Upper lobe of right lung (tissue), 1 donor: ENCODE results near the gene RBBP8NL. TPM values are rescaled to one million over a fixed set of nuclear protein-coding genes. Genes with fewer than 3 reads are reported as not detected.

Experiments
- ATAC-seq: fragments of 200-7000 bp; cut with Tn5 transposase; one replicate; pipeline ENCODE4 v1.9.1; 2020; ENCODE audit warnings: mild to moderate bottlenecking, moderate library complexity
- DNase-seq: peaks from one replicate; pipeline ENCODE4 v3.0.0-alpha.2; 2020
- H3K27ac ChIP-seq: fragments of 200-600 bp; one replicate; pipeline ENCODE4 v1.8.0; 2022
- H3K27me3 ChIP-seq: fragments of 200-600 bp; one replicate; pipeline ENCODE4 v1.8.0; 2022; ENCODE audit warnings: mild to moderate bottlenecking
- H3K36me3 ChIP-seq: fragments of 200-600 bp; one replicate; pipeline ENCODE4 v1.8.0; 2022
- H3K4me1 ChIP-seq: fragments of 200-600 bp; one replicate; pipeline ENCODE4 v1.8.0; 2022
- H3K4me3 ChIP-seq: fragments of 200-600 bp; one replicate; pipeline ENCODE4 v1.8.0; 2022; ENCODE audit warnings: mild to moderate bottlenecking
- H3K9me3 ChIP-seq: fragments of 200-600 bp; one replicate; pipeline ENCODE4 v1.8.0; 2022
- CTCF ChIP-seq: fragments of 200-600 bp; IDR thresholded peaks from one replicate; pipeline ENCODE4 v1.8.0; 2022; ENCODE audit warnings: antibody characterized with exemption
- intact Hi-C: fragments of 100-400 bp; cut with DNase I; formaldehyde crosslinking; loops from one replicate; pipeline ENCODE4 v1.11.0; 2022
- total RNA-seq: library from RNA; stranded (reverse); fragmentation: NEBNext Ultra II Directional; extraction: Animal tissue kit (Norgen Biotek cat#: 25700); gene quantifications from one replicate; pipeline ENCODE4 v1.2.1, GENCODE V29; 2021
- donor health status: DM: no; HTN: yes; CAD: no; lungs with severe emphysema.

RBBP8NL gene
- total RNA-seq, 1 donor from 2014 or later = 0.64 TPM

GRCh38 chr20:62361799-62362589, 65.3 kb downstream of the RBBP8NL start:
- ATAC-seq = peak; percentile 58
- H3K36me3 ChIP-seq = no peaks in the 10 kb centered on the region
- DNase-seq = peak; percentile 90
- peaks cover 69% of the 10 kb centered on the region for H3K4me1 ChIP-seq
- peak overlapping the region; percentile 72 for H3K27ac ChIP-seq
- no peak for TF ChIP-seq CTCF
- H3K4me3 ChIP-seq = no peak overlapping the region
- H3K9me3 ChIP-seq = no peaks in the 10 kb centered on the region
- intact Hi-C loops = no loop called here
- no peaks in the 10 kb centered on the region for H3K27me3 ChIP-seq

- H3K9me3 ChIP-seq = no peaks in the 10 kb centered on the region
- no peaks in the 10 kb centered on the region for H3K36me3 ChIP-seq
- peak overlapping the region; percentile 72 for H3K27ac ChIP-seq
- no peaks in the 10 kb centered on the region for H3K27me3 ChIP-seq
- ATAC-seq (peak; percentile 32), DNase-seq (peak; percentile 82)
- peaks cover 78% of the 10 kb centered on the region for H3K4me1 ChIP-seq
- H3K4me3 ChIP-seq = no peak overlapping the region
- TF ChIP-seq CTCF = no peak
- intact Hi-C loops = no loop called here
Measured at GRCh38 chr20:62360854-62361798, 66.2 kb downstream of the RBBP8NL start.

Other genes starting within 250 kb of the RBBP8NL start
- gene MTG2, start 244.5 kb downstream of the RBBP8NL start, total RNA-seq = 26.5 TPM
- gene HRH3, start 207.3 kb downstream of the RBBP8NL start, total RNA-seq = not detected
- gene OSBPL2, start 189.0 kb downstream of the RBBP8NL start, total RNA-seq = 52.3 TPM
- gene ADRM1, start 124.5 kb downstream of the RBBP8NL start, total RNA-seq = 73.4 TPM
- gene LAMA5, start 60.2 kb downstream of the RBBP8NL start, total RNA-seq = 279 TPM
- gene RPS21, start 40.4 kb downstream of the RBBP8NL start, total RNA-seq = 1,050 TPM
- 4.1 TPM for gene CABLES2, start 20.3 kb downstream of the RBBP8NL start, total RNA-seq
- 2.5 TPM for gene GATA5, start 48.5 kb upstream of the RBBP8NL start, total RNA-seq
- gene SLCO4A1, start 215.0 kb upstream of the RBBP8NL start, total RNA-seq = 63.3 TPM